Panc1 (cell line): ENCODE data around the gene DHRS3. TPM values are rescaled to one million over a fixed set of nuclear protein-coding genes. Genes with fewer than 3 reads are reported as not detected.

ENCODE experiments used
- ATAC-seq: fragments of 200-7000 bp; cut with Tn5 transposase; 2 replicates; pipeline ENCODE4 v1.9.1; 2020; ENCODE audit warnings: mild to moderate bottlenecking, moderate library complexity
- BruUV-seq: library from RNA; stranded (reverse); fragments of 400-500 nt; replicated peaks from 2 replicates; lab custom pipeline; 2021; lab: Mats Ljungman, UMichigan
- CTCF ChIA-PET: fragments of 300-600 bp; sonication (Branson Sonifier 250); formaldehyde crosslinking; loops from one replicate; lab custom pipeline; 2022; ENCODE audit warnings: antibody characterized with exemption; lab: Charles Lee
- POLR2A ChIA-PET: fragments of 300-600 bp; sonication (Branson Sonifier 250); formaldehyde crosslinking; loops from one replicate; lab custom pipeline; 2022; ENCODE audit warnings: antibody characterized with exemption; lab: Charles Lee
- DNase-seq: peaks from one replicate; pipeline ENCODE4 v3.0.0-alpha.2; 2010; ENCODE audit warnings: low read depth, low spot score
- H3K27ac ChIP-seq: 2 replicates; pipeline ENCODE4 v1.5.1; 2011; ENCODE audit warnings: mild to moderate bottlenecking, low read length, inconsistent platforms
- H3K27me3 ChIP-seq: fragments of 200-500 bp; sonication (Bioruptor generic); 2 replicates; pipeline ENCODE4 v1.6.0; 2014; ENCODE audit warnings: low read length, inconsistent platforms; ENCODE audit not compliant: control insufficient read depth, insufficient read depth
- H3K36me3 ChIP-seq: fragments of 200-500 bp; sonication (Bioruptor generic); 2 replicates; pipeline ENCODE4 v1.5.1; 2014; ENCODE audit warnings: inconsistent platforms, mild to moderate bottlenecking, low read length, moderate library complexity; ENCODE audit not compliant: control insufficient read depth, insufficient read depth
- H3K4me1 ChIP-seq: 2 replicates; pipeline ENCODE4 v1.5.1; 2011; ENCODE audit warnings: inconsistent platforms, mild to moderate bottlenecking, low read length, moderate library complexity; ENCODE audit not compliant: control insufficient read depth, insufficient read depth
- H3K4me3 ChIP-seq, 2 experiments: 2 replicates each; pipeline ENCODE4 v1.5.1; 2011 to 2012; ENCODE audit warnings: low read depth in 2 of 2, low read length in 2 of 2, mild to moderate bottlenecking in 2 of 2, inconsistent platforms in 1 of 2, moderate library complexity in 1 of 2
- H3K9me3 ChIP-seq: fragments of 200-500 bp; sonication (Bioruptor generic); 2 replicates; pipeline ENCODE4 v1.5.1; 2014; ENCODE audit warnings: low read depth, mild to moderate bottlenecking, inconsistent platforms, low read length, moderate library complexity; ENCODE audit not compliant: control insufficient read depth, insufficient read depth
- CTCF ChIP-seq: fragments of 450-650 bp; IDR thresholded peaks from 2 replicates; pipeline ENCODE4 v1.5.1; 2017; ENCODE audit warnings: mild to moderate bottlenecking
- POLR2AphosphoS5 ChIP-seq: IDR thresholded peaks from 2 replicates; pipeline ENCODE4 v1.6.1; 2012; ENCODE audit warnings: mild to moderate bottlenecking, low read depth, low read length, moderate library complexity
- REST ChIP-seq, 2 experiments: IDR thresholded peaks; 2 replicates each; pipeline ENCODE4 v1.6.1; 2011 to 2012; ENCODE audit warnings: low read depth in 2 of 2, control low read depth in 1 of 2, low read length in 1 of 2, mild to moderate bottlenecking in 1 of 2, moderate library complexity in 1 of 2; ENCODE audit not compliant: insufficient read depth in 1 of 2
- SIN3A ChIP-seq: IDR thresholded peaks from 2 replicates; pipeline ENCODE4 v1.6.1; 2012; ENCODE audit warnings: low read depth, mild to moderate bottlenecking, low read length, moderate library complexity, borderline replicate concordance; ENCODE audit not compliant: insufficient read depth
- TCF7L2 ChIP-seq: IDR thresholded peaks from 2 replicates; pipeline ENCODE4 v1.6.1; 2011; ENCODE audit warnings: mild to moderate bottlenecking, low read depth, low read length, inconsistent platforms
- in situ Hi-C: cut with HindIII; loops from 2 replicates; pipeline ENCODE4 v1.10.0; 2016; ENCODE audit warnings: low sequenced_read_pairs, low pct_unique_long_range_greater_than_20kb
- intact Hi-C: fragments of 100-400 bp; cut with micrococcal nuclease; formaldehyde crosslinking; loops from one replicate; pipeline ENCODE4 v1.10.0; 2022; ENCODE audit not compliant: unreplicated experiment
- total RNA-seq: library from RNA; stranded (reverse); gene quantifications from one replicate; pipeline ENCODE4 v1.2.1, GENCODE V29; 2021; ENCODE audit not compliant: unreplicated experiment

DHRS3 gene
- total RNA-seq, 1 experiment from 2014 or later, result 113 TPM

GRCh38 chr1:12546771-12547585 is 71.0 kb downstream of the DHRS3 start:
- no peaks in the 10 kb centered on the region for H3K9me3 ChIP-seq
- no TSS peak for BruUV-seq
- no peak overlapping the region for H3K4me3 ChIP-seq
- ChIA-PET POLR2A (no interaction called here), CTCF (no interaction called here)
- TF ChIP-seq REST (IDR thresholded peaks at IDR 0.05; ENCODE audit: insufficient read depth in 1 of 2, low read depth in 2 of 2, low read length in 1 of 2) (no peak), SIN3A (no peak), POLR2AphosphoS5 (no peak), TCF7L2 (no peak), CTCF (no peak)
- H3K36me3 ChIP-seq, result no peaks in the 10 kb centered on the region
- H3K27me3 ChIP-seq, result no peaks in the 10 kb centered on the region
- H3K27ac ChIP-seq, result peak overlapping the region; percentile 71
- ATAC-seq, result no peak
- intact Hi-C loops (no loop called here), in situ Hi-C loops (no loop called here)
- no peak for DNase-seq
- peaks cover 42% of the 10 kb centered on the region for H3K4me1 ChIP-seq

- POLR2A ChIA-PET, result no interaction called here
- in situ Hi-C loops, result no loop called here
- Histone ChIP-seq H3K9me3 (no peaks in the 10 kb centered on the region), H3K27me3 (no peaks in the 10 kb centered on the region), H3K36me3 (no peaks in the 10 kb centered on the region), H3K27ac (peak overlapping the region; percentile 81), H3K4me1 (peaks cover 53% of the 10 kb centered on the region), H3K4me3 (no peak overlapping the region)
- no TSS peak for BruUV-seq
- ATAC-seq (no peak), DNase-seq (no peak)
- intact Hi-C loops, result no loop called here
- CTCF ChIA-PET, result no interaction called here
- no peak for TF ChIP-seq SIN3A
- no peak for TF ChIP-seq REST (IDR thresholded peaks at IDR 0.05; ENCODE audit: insufficient read depth in 1 of 2, low read depth in 2 of 2, low read length in 1 of 2)
- TF ChIP-seq POLR2AphosphoS5, result no peak
- TF ChIP-seq CTCF, result no peak
- TF ChIP-seq TCF7L2, result no peak
Observed at GRCh38 chr1:12544992-12545391, 73.0 kb downstream of the DHRS3 start.
